HepG2 (cell line): Measurements from ENCODE around the gene VPS4A. TPM values are rescaled to one million over a fixed set of nuclear protein-coding genes. Genes with fewer than 3 reads are reported as not detected.

Experiments used
- ATAC-seq: fragments of 200-7000 bp; cut with Tn5 transposase; 3 replicates; pipeline ENCODE4 v1.9.1; 2020; ENCODE audit warnings: mild to moderate bottlenecking, moderate library complexity
- BruUV-seq: library from RNA; stranded (reverse); fragments of 400-500 nt; replicated peaks from 2 replicates; lab custom pipeline; 2021; lab: Mats Ljungman, UMichigan
- CTCF ChIA-PET: fragments of 300-600 bp; formaldehyde crosslinking; extraction: SDS; loops from one replicate; lab custom pipeline; 2021; ENCODE audit warnings: low total read pairs, inconsistent platforms, low intra/inter-chr PET ratio; lab: Yijun Ruan, JAX
- POLR2A ChIA-PET: fragments of 350-600 bp; sonication (Branson Sonifier 250); formaldehyde crosslinking; loops from one replicate; lab custom pipeline; 2020; ENCODE audit warnings: antibody characterized with exemption, inconsistent platforms; lab: Yijun Ruan, JAX
- DNase-seq: peaks from one replicate; pipeline ENCODE4 v3.0.0-alpha.2; 2015; ENCODE audit warnings: low spot score
- FAIRE-seq: peaks from 3 replicates; lab custom pipeline; 2011; peaks lifted over from hg19 to GRCh38; lab: Jason Lieb, UNC
- H2AFZ ChIP-seq: one replicate; pipeline ENCODE4 v1.6.1; 2011; ENCODE audit warnings: low read length, inconsistent platforms
- H3K27ac ChIP-seq: fragments of 300-600 bp; 3 replicates; pipeline ENCODE4 v1.8.0; 2011; ENCODE audit warnings: mixed run types, mild to moderate bottlenecking, mixed read lengths, low read length, inconsistent platforms; ENCODE audit not compliant: insufficient read depth; ENCODE audit errors: extremely low read length
- H3K27me3 ChIP-seq, 2 experiments: fragments of 200-600 bp in 1 of 2; 2 replicates in 1 of 2; 3 replicates in 1 of 2; pipeline versions ENCODE4 v1.6.0 to v1.8.0; 2011; ENCODE audit warnings: low read length in 2 of 2, mild to moderate bottlenecking in 2 of 2, moderate library complexity in 2 of 2, inconsistent platforms in 1 of 2; ENCODE audit not compliant: insufficient read depth in 2 of 2, control insufficient read depth in 1 of 2
- H3K36me3 ChIP-seq, 2 experiments: fragments of 200-600 bp in 1 of 2; replicated peaks in 1 of 2; 2 replicates in 1 of 2; 3 replicates in 1 of 2; pipeline versions ENCODE4 v1.5.1 to v1.8.0; 2011; ENCODE audit warnings: low read length in 2 of 2, inconsistent platforms in 1 of 2; ENCODE audit not compliant: insufficient read depth in 2 of 2, control insufficient read depth in 1 of 2
- H3K4me1 ChIP-seq: 2 replicates; pipeline ENCODE4 v1.5.1; 2012; ENCODE audit warnings: low read length, inconsistent platforms; ENCODE audit not compliant: insufficient read depth
- H3K4me2 ChIP-seq: 2 replicates; pipeline ENCODE4 v1.6.0; 2011; ENCODE audit warnings: low read depth, low read length, inconsistent platforms
- H3K4me3 ChIP-seq, 3 experiments: fragments of 200-600 bp in 1 of 3; sonication (generic), shearing (Covaris generic) in 1 of 3; replicated peaks in 1 of 3; 2 replicates each; pipeline ENCODE4 v1.5.1; 2011 to 2016; ENCODE audit warnings: low read length in 3 of 3, inconsistent platforms in 2 of 3, low read depth in 2 of 3, mild to moderate bottlenecking in 2 of 3, control low read depth in 1 of 3, mixed read lengths in 1 of 3; ENCODE audit not compliant: insufficient read depth in 1 of 3
- H3K79me2 ChIP-seq: one replicate; pipeline ENCODE4 v1.6.1; 2011; ENCODE audit warnings: low read length, inconsistent platforms; ENCODE audit not compliant: insufficient read depth
- H3K9ac ChIP-seq: 2 replicates; pipeline ENCODE4 v1.6.0; 2011; ENCODE audit warnings: mild to moderate bottlenecking, low read depth, low read length, inconsistent platforms; ENCODE audit not compliant: insufficient read depth
- H3K9me3 ChIP-seq: 2 replicates; pipeline ENCODE4 v1.5.1; 2012; ENCODE audit warnings: mild to moderate bottlenecking, low read length
- H4K20me1 ChIP-seq: 2 replicates; pipeline ENCODE4 v1.6.0; 2011; ENCODE audit warnings: inconsistent platforms, mild to moderate bottlenecking, low read length, moderate library complexity; ENCODE audit not compliant: insufficient read depth
- ARHGAP35 ChIP-seq: sonication (generic); formaldehyde crosslinking; IDR thresholded peaks from 2 replicates; pipeline ENCODE4 v1.9.0; 2022; ENCODE audit warnings: mild to moderate bottlenecking, inconsistent platforms, moderate library complexity, missing genetic modification reagents, borderline replicate concordance
- PREB ChIP-seq: sonication (generic); formaldehyde crosslinking; IDR thresholded peaks from 2 replicates; pipeline ENCODE4 v1.4.0; 2020; ENCODE audit warnings: missing genetic modification reagents
- TGIF2 ChIP-seq: IDR thresholded peaks from 2 replicates; pipeline ENCODE4 v1.6.1; 2016; ENCODE audit warnings: control low read depth, missing compliant biosample characterization
- TOE1 ChIP-seq: sonication (generic); formaldehyde crosslinking; IDR thresholded peaks from 2 replicates; pipeline ENCODE4 v1.4.0; 2020; ENCODE audit warnings: mild to moderate bottlenecking, missing genetic modification reagents
- ZNF605 ChIP-seq: sonication (generic); formaldehyde crosslinking; IDR thresholded peaks from 2 replicates; pipeline ENCODE4 v1.8.0; 2022; ENCODE audit warnings: mild to moderate bottlenecking, missing genetic modification reagents
- ZNF768 ChIP-seq: sonication (generic); formaldehyde crosslinking; IDR thresholded peaks from 2 replicates; pipeline ENCODE4 v1.4.0; 2020; ENCODE audit warnings: missing genetic modification reagents
- ZNF891 ChIP-seq: sonication (generic); formaldehyde crosslinking; IDR thresholded peaks from 2 replicates; pipeline ENCODE4 v1.5.0; 2020; ENCODE audit warnings: mild to moderate bottlenecking, missing genetic modification reagents
- WGBS: methylation state at CpG from one replicate; pipeline ENCODE4 v1.1.6; 2017; ENCODE audit warnings: low lambda C conversion rate; 5-methylcytosine and 5-hydroxymethylcytosine counted together
- in situ Hi-C: cut with HindIII; loops from 2 replicates; pipeline ENCODE4 v1.10.0; 2017; ENCODE audit warnings: low pct_unique_long_range_greater_than_20kb; ENCODE audit not compliant: extremely low pct_ligation_motif_present
- intact Hi-C: fragments of 100-400 bp; cut with micrococcal nuclease; formaldehyde crosslinking; loops from one replicate; pipeline ENCODE4 v1.10.0; 2022; ENCODE audit not compliant: unreplicated experiment
- polyA plus RNA-seq, 8 experiments: library from polyadenylated mRNA; depleted of rRNA in 3 of 8; stranded (reverse) in 7 of 8; unstranded in 1 of 8; fragments of >200 nt; fragmentation: Illumina TruSeq in 4 of 8; extraction: Trizol in 4 of 8; gene quantifications; 2 replicates each; pipeline versions ENCODE4 v1.2.1 to v1.2.3, GENCODE V29; 2011 to 2016; ENCODE audit warnings: low read depth in 4 of 8, missing spikeins in 1 of 8, mixed read lengths in 1 of 8; ENCODE audit not compliant: insufficient read depth in 1 of 8
- total RNA-seq, 5 experiments: library from RNA; depleted of rRNA; stranded (reverse); fragments of >200 nt; fragmentation: Illumina TruSeq; extraction: Trizol; gene quantifications; 2 replicates each; pipeline ENCODE4 v1.2.3, GENCODE V29; 2016; ENCODE audit warnings: low read depth in 1 of 5
- TF ChIP-seq, protein P1 (sequence below), 2 experiments: sonication (generic) in 1 of 2; formaldehyde crosslinking in 1 of 2; IDR thresholded peaks; 2 replicates each; pipeline versions ENCODE4 v1.5.1 to v1.6.1; 2011 to 2020; ENCODE audit warnings: borderline replicate concordance in 1 of 2, low read depth in 1 of 2, low read length in 1 of 2, mild to moderate bottlenecking in 1 of 2, missing genetic modification reagents in 1 of 2, moderate library complexity in 1 of 2
- TF ChIP-seq, protein P2 (sequence below): sonication (generic); formaldehyde crosslinking; IDR thresholded peaks from 2 replicates; pipeline ENCODE4 v1.4.0; 2020; ENCODE audit warnings: mild to moderate bottlenecking, missing genetic modification reagents
- TF ChIP-seq, protein P3 (sequence below): sonication (generic); formaldehyde crosslinking; IDR thresholded peaks from 2 replicates; pipeline ENCODE4 v1.4.0; 2020; ENCODE audit warnings: missing genetic modification reagents
- TF ChIP-seq, protein P4 (sequence below): sonication (generic); IDR thresholded peaks from 2 replicates; pipeline ENCODE4 v1.6.1; 2016; ENCODE audit warnings: low read depth, borderline replicate concordance

The VPS4A gene
- total and polyA plus RNA-seq, 2 of the 13 experiments (the other 11 are each of a cell fraction or from before 2014, with no cell fraction given) = 13.2 to 27.9 TPM

- TF ChIP-seq, protein P1, sequence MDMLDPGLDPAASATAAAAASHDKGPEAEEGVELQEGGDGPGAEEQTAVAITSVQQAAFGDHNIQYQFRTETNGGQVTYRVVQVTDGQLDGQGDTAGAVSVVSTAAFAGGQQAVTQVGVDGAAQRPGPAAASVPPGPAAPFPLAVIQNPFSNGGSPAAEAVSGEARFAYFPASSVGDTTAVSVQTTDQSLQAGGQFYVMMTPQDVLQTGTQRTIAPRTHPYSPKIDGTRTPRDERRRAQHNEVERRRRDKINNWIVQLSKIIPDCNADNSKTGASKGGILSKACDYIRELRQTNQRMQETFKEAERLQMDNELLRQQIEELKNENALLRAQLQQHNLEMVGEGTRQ (IDR thresholded peaks at IDR 0.05; ENCODE audit: low read depth, low read length) = no peak
- TF ChIP-seq, protein P1 (CRISPR knock-in tag; IDR thresholded peaks at IDR 0.05; ENCODE audit: borderline replicate concordance) = no peak
- TF ChIP-seq ZNF605 (CRISPR knock-in tag) = no peak
- no peak for TF ChIP-seq PREB
- no peak for TF ChIP-seq TOE1 (CRISPR knock-in tag)
- TF ChIP-seq, protein P2, sequence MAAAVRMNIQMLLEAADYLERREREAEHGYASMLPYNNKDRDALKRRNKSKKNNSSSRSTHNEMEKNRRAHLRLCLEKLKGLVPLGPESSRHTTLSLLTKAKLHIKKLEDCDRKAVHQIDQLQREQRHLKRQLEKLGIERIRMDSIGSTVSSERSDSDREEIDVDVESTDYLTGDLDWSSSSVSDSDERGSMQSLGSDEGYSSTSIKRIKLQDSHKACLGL = no peak
Measured at GRCh38 chr16:69348222-69348621, 37.1 kb downstream of the VPS4A start (continued).

GRCh38 chr16:69349536-69349935 lies 38.4 kb downstream of the VPS4A start:
- ATAC-seq (no peak), DNase-seq (no peak), FAIRE-seq (no peak)
- no peaks in the 10 kb centered on the region for H3K9me3 ChIP-seq
- H3K4me1 ChIP-seq = peaks cover 24% of the 10 kb centered on the region
- H3K36me3 ChIP-seq = peaks cover 0 to 5% of the 10 kb centered on the region in 2 experiments; a peak in 2 of 5 replicates
- CTCF ChIA-PET = no interaction called here
- no peak overlapping the region for H3K4me3 ChIP-seq
- WGBS = 95% methylated on average over 10 of the region's 10 CpGs
- intact Hi-C loops (no loop called here), in situ Hi-C loops (no loop called here)
- no peaks in the 10 kb centered on the region for H3K27me3 ChIP-seq
- BruUV-seq = no TSS peak
- no peak overlapping the region for H3K9ac ChIP-seq
- no peak overlapping the region for H3K27ac ChIP-seq
- TF ChIP-seq TGIF2 (CRISPR knock-in tag) (no peak), ZNF891 (CRISPR knock-in tag) (0 out of 2 replicates have a peak, but pooled peaks have one; percentile 19), ARHGAP35 (CRISPR knock-in tag) (no peak), ZNF768 (CRISPR knock-in tag) (0 out of 2 replicates have a peak, but pooled peaks have one; percentile 14)
- TF ChIP-seq, protein P3, sequence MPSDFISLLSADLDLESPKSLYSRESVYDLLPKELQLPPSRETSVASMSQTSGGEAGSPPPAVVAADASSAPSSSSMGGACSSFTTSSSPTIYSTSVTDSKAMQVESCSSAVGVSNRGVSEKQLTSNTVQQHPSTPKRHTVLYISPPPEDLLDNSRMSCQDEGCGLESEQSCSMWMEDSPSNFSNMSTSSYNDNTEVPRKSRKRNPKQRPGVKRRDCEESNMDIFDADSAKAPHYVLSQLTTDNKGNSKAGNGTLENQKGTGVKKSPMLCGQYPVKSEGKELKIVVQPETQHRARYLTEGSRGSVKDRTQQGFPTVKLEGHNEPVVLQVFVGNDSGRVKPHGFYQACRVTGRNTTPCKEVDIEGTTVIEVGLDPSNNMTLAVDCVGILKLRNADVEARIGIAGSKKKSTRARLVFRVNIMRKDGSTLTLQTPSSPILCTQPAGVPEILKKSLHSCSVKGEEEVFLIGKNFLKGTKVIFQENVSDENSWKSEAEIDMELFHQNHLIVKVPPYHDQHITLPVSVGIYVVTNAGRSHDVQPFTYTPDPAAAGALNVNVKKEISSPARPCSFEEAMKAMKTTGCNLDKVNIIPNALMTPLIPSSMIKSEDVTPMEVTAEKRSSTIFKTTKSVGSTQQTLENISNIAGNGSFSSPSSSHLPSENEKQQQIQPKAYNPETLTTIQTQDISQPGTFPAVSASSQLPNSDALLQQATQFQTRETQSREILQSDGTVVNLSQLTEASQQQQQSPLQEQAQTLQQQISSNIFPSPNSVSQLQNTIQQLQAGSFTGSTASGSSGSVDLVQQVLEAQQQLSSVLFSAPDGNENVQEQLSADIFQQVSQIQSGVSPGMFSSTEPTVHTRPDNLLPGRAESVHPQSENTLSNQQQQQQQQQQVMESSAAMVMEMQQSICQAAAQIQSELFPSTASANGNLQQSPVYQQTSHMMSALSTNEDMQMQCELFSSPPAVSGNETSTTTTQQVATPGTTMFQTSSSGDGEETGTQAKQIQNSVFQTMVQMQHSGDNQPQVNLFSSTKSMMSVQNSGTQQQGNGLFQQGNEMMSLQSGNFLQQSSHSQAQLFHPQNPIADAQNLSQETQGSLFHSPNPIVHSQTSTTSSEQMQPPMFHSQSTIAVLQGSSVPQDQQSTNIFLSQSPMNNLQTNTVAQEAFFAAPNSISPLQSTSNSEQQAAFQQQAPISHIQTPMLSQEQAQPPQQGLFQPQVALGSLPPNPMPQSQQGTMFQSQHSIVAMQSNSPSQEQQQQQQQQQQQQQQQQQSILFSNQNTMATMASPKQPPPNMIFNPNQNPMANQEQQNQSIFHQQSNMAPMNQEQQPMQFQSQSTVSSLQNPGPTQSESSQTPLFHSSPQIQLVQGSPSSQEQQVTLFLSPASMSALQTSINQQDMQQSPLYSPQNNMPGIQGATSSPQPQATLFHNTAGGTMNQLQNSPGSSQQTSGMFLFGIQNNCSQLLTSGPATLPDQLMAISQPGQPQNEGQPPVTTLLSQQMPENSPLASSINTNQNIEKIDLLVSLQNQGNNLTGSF (CRISPR knock-in tag) = no peak
- TF ChIP-seq, protein P4, sequence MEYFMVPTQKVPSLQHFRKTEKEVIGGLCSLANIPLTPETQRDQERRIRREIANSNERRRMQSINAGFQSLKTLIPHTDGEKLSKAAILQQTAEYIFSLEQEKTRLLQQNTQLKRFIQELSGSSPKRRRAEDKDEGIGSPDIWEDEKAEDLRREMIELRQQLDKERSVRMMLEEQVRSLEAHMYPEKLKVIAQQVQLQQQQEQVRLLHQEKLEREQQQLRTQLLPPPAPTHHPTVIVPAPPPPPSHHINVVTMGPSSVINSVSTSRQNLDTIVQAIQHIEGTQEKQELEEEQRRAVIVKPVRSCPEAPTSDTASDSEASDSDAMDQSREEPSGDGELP = no peak
- TF ChIP-seq, all 625 proteins: peak for 2
- Histone ChIP-seq H4K20me1 (no peaks in the 10 kb centered on the region), H3K4me2 (no peak overlapping the region), H2AFZ (no peak overlapping the region), H3K79me2 (no peaks in the 10 kb centered on the region)
- POLR2A ChIA-PET = interaction anchor here (1.9 to 4.1 kb wide), 3 partner anchors 10 to 35 kb away, joined by 5 to 22 read pairs (median 9); partner anchors contain the start of genes COG8, NIP7 and PDF
